OCI-LY7 (cell line): Measurements from ENCODE around the gene LCMT1.

Experiments used
- CTCF ChIP-seq: fragments of 200-600 bp; sonication (generic); conservative IDR thresholded peaks from 2 replicates; pipeline ENCODE4 v1.5.1; 2014; ENCODE audit warnings: mild to moderate bottlenecking, antibody characterized with exemption, low read length, moderate library complexity, mixed read lengths
- EZH2phosphoT487 ChIP-seq: fragments of 200-600 bp; sonication (generic); IDR thresholded peaks from 2 replicates; pipeline ENCODE4 v1.6.1; 2018; ENCODE audit warnings: low read depth, borderline replicate concordance, mild to moderate bottlenecking, mixed run types, antibody characterized with exemption, low read length, moderate library complexity, mixed read lengths

- no peak for TF ChIP-seq CTCF
- TF ChIP-seq EZH2phosphoT487 = no peak
Measured at GRCh38 chr16:25184771-25185170, 73.2 kb downstream of the LCMT1 start.
